Peyer's patch (tissue), 4 donors: Measurements from ENCODE around the gene TSPAN18. TPM values are rescaled to one million over a fixed set of nuclear protein-coding genes. Genes with fewer than 3 reads are reported as not detected.

Experiments
- DNase-seq, 3 donors: peaks; one replicate each; pipeline ENCODE4 v3.0.0-alpha.2; 2017 to 2019
- H3K27ac ChIP-seq, 4 donors: fragments of 200-600 bp; sonication (generic); one replicate each; pipeline ENCODE4 v1.5.1; 2016 to 2019
- H3K27me3 ChIP-seq, 2 donors: fragments of 200-600 bp; sonication (generic); one replicate each; pipeline ENCODE4 v1.5.1; 2019
- H3K36me3 ChIP-seq, 3 donors: fragments of 200-600 bp; sonication (generic); one replicate each; pipeline ENCODE4 v1.5.1; 2016 to 2019
- H3K4me1 ChIP-seq, 4 donors: fragments of 200-600 bp; sonication (generic); one replicate each; pipeline ENCODE4 v1.5.1; 2016 to 2019
- H3K4me3 ChIP-seq, 4 donors: fragments of 200-600 bp; sonication (generic); 1 replicate in 3 of 4; 2 replicates in 1 of 4; pipeline ENCODE4 v1.5.1; 2016 to 2019; ENCODE audit warnings: mild to moderate bottlenecking in 1 of 4
- H3K9me3 ChIP-seq, 4 donors: fragments of 200-600 bp; sonication (generic); one replicate each; pipeline ENCODE4 v1.5.1; 2016 to 2019; ENCODE audit warnings: mild to moderate bottlenecking in 1 of 4
- CTCF ChIP-seq, 6 experiments: fragments of 450-650 bp in 4 of 6; fragments of 200-600 bp in 2 of 6; sonication (generic) in 1 of 6; IDR thresholded peaks; one replicate each; pipeline ENCODE4 v1.5.1; 2017 to 2019; ENCODE audit warnings: antibody characterized with exemption in 6 of 6, mild to moderate bottlenecking in 3 of 6, moderate library complexity in 1 of 6
- POLR2A ChIP-seq, 2 donors: fragments of 450-650 bp; IDR thresholded peaks; one replicate each; pipeline ENCODE4 v1.5.1; 2017; ENCODE audit warnings: antibody characterized with exemption in 2 of 2, mild to moderate bottlenecking in 2 of 2, moderate library complexity in 2 of 2
- total RNA-seq, 4 donors: library from RNA; depleted of rRNA; stranded (reverse); fragments of >200 nt; gene quantifications; one replicate each; pipeline ENCODE4 v1.1.0, GENCODE V29; 2016

TSPAN18 gene
- total RNA-seq, 4 donors from 2014 or later: 1.1 to 19.8 (median 3.1) TPM

GRCh38 chr11:44795803-44796535 is 69.2 kb downstream of the TSPAN18 start:
- Histone ChIP-seq H3K27me3 (no peaks in the 10 kb centered on the region), H3K27ac (no peak overlapping the region), H3K4me3 (no peak overlapping the region), H3K9me3 (no peaks in the 10 kb centered on the region), H3K4me1 (peaks cover 0 to 9% (median 0%) of the 10 kb centered on the region in 4 donors), H3K36me3 (no peaks in the 10 kb centered on the region)
- DNase-seq: no peak
- TF ChIP-seq POLR2A (IDR thresholded peaks at IDR 0.05) (no peak), CTCF (IDR thresholded peaks at IDR 0.05) (no peak)

DNA sequence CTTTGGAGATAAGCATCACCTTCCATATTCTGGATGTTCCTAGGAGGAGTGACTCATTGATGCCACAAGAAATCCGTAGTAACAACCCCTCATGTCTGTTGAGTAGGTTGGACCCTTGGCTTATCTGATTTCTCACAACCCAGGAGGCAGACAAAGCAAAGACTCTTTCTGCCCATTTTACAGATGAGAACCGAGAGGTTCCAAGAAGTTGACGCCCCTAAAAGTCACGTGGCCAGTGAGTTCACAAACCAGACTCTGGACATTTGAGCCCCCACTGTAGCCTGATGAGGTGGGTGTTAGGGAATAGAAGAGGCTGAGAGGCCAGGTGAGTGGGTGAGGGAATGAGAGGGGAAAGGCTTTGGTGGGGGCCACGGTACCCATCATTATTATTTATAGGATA is 70.3 kb downstream of the TSPAN18 start:
- Histone ChIP-seq H3K36me3 (no peaks in the 10 kb centered on the region), H3K27ac (no peak overlapping the region), H3K4me1 (peaks cover 0 to 9% (median 0%) of the 10 kb centered on the region in 4 donors), H3K9me3 (no peaks in the 10 kb centered on the region), H3K4me3 (no peak overlapping the region), H3K27me3 (no peaks in the 10 kb centered on the region)
- TF ChIP-seq POLR2A (IDR thresholded peaks at IDR 0.05) (no peak), CTCF (IDR thresholded peaks at IDR 0.05) (no peak)
- no peak for DNase-seq

DNA sequence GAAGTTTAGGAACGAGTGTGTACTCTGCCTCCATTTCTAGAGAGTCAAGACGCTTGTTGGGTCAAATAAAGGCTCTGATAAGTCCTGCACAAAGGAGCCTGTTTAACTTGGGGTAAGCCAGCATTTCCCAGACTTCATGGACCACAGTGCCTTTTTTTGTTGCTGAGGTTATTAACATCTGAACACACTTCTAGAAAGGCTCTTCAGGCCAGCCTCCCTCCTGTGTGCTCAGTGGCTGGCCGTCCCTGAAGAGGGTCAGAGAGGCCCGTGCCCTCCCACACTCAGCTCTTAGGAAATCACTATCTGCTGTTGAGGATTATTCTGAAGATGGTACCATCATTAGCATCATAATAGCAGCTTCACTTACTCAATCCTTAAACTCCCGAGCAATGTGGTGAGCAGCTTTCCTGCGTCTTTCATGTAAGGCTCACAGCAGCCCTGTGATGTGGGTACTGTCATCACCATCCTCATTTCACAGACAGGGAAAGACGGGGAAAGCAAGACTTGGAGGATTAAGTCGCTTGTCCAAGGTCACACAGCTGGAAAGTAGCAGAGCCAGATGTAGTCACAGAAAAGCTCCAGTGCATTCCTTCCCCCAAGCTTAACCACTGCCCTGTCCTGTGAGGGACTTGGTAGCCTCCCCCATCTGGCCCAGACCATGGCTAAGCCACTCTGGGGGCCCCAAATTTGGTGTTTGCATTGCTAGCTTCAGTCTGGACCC is 71.3 kb downstream of the TSPAN18 start:
- H3K4me1 ChIP-seq: peaks cover 0 to 5% (median 0%) of the 10 kb centered on the region in 4 donors
- no peak overlapping the region for H3K27ac ChIP-seq
- peak in 1 of 3 donors; percentile 27 for DNase-seq
- no peak for TF ChIP-seq POLR2A (IDR thresholded peaks at IDR 0.05)
- TF ChIP-seq CTCF (IDR thresholded peaks at IDR 0.05): no peak
- H3K27me3 ChIP-seq: no peaks in the 10 kb centered on the region
- H3K9me3 ChIP-seq: no peaks in the 10 kb centered on the region
- H3K4me3 ChIP-seq: no peak overlapping the region
- H3K36me3 ChIP-seq: no peaks in the 10 kb centered on the region

- Histone ChIP-seq H3K27ac (no peak overlapping the region), H3K27me3 (no peaks in the 10 kb centered on the region), H3K4me1 (no peaks in the 10 kb centered on the region), H3K36me3 (no peaks in the 10 kb centered on the region), H3K4me3 (no peak overlapping the region), H3K9me3 (no peaks in the 10 kb centered on the region)
- no peak for TF ChIP-seq POLR2A (IDR thresholded peaks at IDR 0.05)
- TF ChIP-seq CTCF (IDR thresholded peaks at IDR 0.05): no peak
- DNase-seq: no peak
Observed at GRCh38 chr11:44798607-44798972, 71.8 kb downstream of the TSPAN18 start.

GRCh38 chr11:44799012-44799411 is 72.2 kb downstream of the TSPAN18 start:
- Histone ChIP-seq H3K36me3 (no peaks in the 10 kb centered on the region), H3K4me1 (no peaks in the 10 kb centered on the region), H3K27me3 (no peaks in the 10 kb centered on the region), H3K4me3 (no peak overlapping the region), H3K9me3 (no peaks in the 10 kb centered on the region), H3K27ac (no peak overlapping the region)
- DNase-seq: peak in 1 of 3 donors; percentile 25
- TF ChIP-seq POLR2A (IDR thresholded peaks at IDR 0.05): no peak
- TF ChIP-seq CTCF (IDR thresholded peaks at IDR 0.05): no peak
